GM21825 (cell line): Measurements from ENCODE around the gene ERVV-1.
"Not testable (repeated sequence)": the region's sequence is repeated elsewhere in the genome, so short reads cannot be mapped to it uniquely, and the experiment has no call there.

Experiments
- ATAC-seq: cut with Tn5 transposase; IDR thresholded peaks from one replicate; pipeline ENCODE4 v1.9.1; 2021; ENCODE audit warnings: mild to moderate bottlenecking, moderate library complexity; ENCODE audit not compliant: unreplicated experiment

Gene ERVV-1

GRCh38 chr19:53013621-53014020 lies at the start of gene ERVV-1:
Gene ERVV-1 (plus strand): TSS chr19:53013921. CDS start chr19:53014091, 170 bp downstream.
- ATAC-seq = no peak

DNA sequence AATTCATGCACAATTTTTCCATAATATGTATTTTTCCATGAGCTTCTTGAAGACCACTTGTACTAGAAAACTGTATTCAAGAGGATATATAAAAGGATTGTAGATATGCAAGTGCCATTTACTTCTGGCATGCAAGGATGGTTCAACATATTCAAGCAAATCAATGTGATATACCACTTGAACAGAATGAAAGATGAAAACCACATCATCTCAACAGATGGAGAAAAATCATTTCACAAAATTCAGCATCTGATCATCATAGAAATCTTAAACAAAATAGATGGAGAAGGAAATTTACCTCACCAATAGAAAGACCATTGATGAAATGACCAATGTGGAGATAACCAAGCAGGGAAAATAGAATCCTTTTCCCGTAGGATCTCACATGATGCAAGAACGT lies 45.9 kb upstream of the ERVV-1 start:
- no peak for ATAC-seq

- ATAC-seq = no peak
Measured at GRCh38 chr19:52981329-52981728, 32.4 kb upstream of the ERVV-1 start.

DNA sequence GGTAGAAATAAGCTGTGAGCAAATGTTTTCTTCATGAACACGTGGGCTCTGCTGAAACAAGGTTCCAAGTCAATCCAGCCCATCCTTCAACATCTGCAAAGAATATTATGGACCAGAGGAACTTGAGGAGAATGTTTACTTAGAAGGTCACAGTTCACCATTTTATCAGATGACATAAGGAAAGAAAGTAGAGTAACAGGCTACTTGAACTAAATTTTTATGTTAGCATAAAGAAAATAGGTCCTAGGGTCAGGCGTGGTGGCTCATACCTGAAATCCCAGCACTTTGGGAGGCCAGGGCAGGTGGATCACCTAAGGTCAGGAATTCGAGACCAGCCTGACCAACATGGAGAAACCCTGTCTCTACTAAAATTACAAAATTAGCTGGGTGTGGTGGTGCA lies 30.6 kb upstream of the ERVV-1 start:
- not testable (repeated sequence) for ATAC-seq

- no peak for ATAC-seq
Measured at GRCh38 chr19:52987221-52987620, 26.5 kb upstream of the ERVV-1 start.

GRCh38 chr19:52988506-52988905 lies 25.2 kb upstream of the ERVV-1 start:
- no peak for ATAC-seq

- ATAC-seq = no peak
Measured at GRCh38 chr19:52990759-52991418, 22.8 kb upstream of the ERVV-1 start.

- no peak for ATAC-seq
Measured at GRCh38 chr19:52991484-52991883, 22.2 kb upstream of the ERVV-1 start.

- no peak for ATAC-seq
Measured at GRCh38 chr19:52992109-52993004, 21.4 kb upstream of the ERVV-1 start.

DNA sequence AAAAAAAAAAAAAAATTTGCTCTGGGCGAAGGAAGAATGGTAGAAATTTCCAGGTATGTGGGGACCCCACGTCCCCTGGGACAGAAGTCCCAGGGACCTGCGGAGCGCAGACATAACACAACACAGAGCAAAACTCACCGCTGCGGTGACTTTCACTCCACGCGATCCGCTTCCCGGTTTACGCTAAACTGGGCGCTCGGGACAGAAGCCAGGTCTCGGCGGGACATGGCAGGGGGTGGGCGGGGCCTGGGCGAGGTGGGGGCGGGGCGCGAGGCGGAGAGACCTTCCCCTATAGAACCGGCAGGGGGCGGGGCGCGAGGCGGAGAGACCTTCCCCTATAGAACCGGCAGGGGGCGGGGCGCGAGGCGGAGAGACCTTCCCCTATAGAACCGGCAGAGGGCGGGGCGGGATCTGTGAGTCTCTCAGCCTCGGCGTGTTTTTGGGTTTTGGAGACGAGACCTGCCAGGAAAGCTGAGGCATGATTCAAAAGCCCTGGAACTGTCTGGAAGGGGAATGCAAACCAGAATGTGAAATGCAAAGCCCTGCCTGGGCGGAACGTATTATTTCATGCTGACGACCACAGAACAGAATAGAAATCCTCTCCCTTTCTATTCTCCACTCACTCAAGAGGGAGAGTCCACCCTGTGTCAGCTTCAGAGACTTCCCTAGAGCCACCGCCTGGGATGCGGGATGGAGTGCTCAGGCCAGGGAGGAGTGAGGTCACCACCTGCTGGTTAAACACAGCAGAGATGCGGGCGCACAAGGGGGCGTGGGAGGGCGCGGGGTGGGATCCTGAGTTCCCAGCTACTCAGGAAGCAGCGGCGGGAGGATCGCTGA lies 20.2 kb upstream of the ERVV-1 start:
- no peak for ATAC-seq

- no peak for ATAC-seq
Measured at GRCh38 chr19:52995711-52996110, 18.0 kb upstream of the ERVV-1 start.

- no peak for ATAC-seq
Measured at GRCh38 chr19:52997975-52998374, 15.7 kb upstream of the ERVV-1 start.

DNA sequence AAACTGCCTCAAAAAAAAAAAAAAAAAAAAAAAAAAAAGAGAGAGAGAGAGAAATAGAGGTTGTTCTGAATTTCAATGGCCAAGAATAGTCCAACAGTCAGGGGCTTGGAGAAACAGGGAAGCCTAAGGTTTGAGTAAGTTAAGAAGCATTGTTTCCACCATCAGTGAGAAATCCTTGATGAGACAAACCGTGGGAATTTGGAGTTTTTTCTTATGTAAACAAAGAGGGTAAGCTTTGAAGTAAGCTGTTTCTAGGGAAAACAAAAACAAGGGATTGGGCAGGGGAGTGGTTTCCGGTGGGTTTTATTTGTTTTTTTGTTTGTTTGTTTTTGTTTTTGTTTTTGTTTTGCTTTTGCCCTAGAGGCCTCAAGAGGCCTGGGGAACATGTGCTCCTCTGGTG lies 11.2 kb upstream of the ERVV-1 start:
- ATAC-seq = no peak

DNA sequence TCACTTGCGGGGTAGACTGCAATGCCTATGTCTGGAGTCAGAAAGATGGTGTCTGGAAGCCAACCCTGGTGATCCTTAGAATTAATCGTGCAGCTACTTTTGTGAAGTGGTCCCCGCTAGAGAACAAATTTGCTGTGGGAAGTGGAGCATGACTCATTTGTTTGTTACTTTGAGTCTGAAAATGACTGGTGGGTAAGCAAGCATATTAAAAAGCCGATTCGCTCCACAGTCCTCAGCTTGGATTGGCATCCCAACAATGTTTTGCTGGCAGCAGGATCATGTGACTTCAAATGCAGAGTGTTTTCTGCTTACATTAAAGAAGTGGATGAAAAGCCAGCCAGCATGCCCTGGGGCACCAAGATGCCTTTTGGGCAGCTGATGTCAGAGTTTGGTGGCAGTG lies 9.5 kb upstream of the ERVV-1 start:
- ATAC-seq = no peak

DNA sequence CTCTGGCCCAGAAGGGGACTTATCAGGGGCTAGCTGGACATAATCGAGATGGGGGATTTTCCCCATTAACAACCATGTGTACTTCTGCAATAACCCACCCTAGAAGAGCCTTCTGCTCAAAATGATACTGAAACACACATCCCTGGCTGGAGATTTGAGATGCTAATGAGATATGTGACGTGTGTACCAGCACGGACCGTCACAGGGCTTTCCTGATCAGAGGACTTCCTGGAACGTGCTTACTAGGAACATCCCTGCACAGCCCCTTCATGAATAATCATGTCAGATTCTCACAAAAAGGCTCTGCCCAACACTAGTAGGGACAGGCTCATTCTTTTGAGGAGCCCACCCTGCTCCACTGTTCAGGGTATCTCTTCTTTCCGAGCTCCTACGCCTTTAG lies 6.5 kb upstream of the ERVV-1 start:
- no peak for ATAC-seq

DNA sequence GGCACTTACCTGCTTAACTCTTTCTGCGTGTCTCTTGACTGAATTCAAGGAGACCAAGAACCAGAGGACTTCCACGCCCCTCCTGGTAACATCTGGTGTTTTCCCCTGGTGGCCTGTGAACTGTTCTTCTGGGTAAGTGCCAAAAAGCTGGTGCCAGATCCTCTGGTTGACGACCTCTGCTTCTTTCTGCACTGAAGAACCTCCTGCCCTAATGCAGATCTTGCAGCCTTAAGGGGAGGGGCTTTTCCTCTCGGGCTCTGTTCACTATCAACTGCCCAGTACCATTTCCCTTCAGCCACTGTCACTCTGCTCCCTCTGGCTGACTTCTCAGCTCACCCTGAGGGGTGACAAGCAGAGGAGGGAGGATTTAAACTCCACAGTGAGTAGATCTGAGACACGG lies 6.1 kb upstream of the ERVV-1 start:
- no peak for ATAC-seq

- no peak for ATAC-seq
Measured at GRCh38 chr19:53008061-53008778, 5.5 kb upstream of the ERVV-1 start.

- no peak for ATAC-seq
Measured at GRCh38 chr19:53010494-53010893, 3.2 kb upstream of the ERVV-1 start.

- ATAC-seq = no peak
Measured at GRCh38 chr19:53012006-53012405, 1.7 kb upstream of the ERVV-1 start.

GRCh38 chr19:53015159-53015558 lies 1.4 kb downstream of the ERVV-1 start:
- no peak for ATAC-seq

GRCh38 chr19:53015730-53016129 lies 2.0 kb downstream of the ERVV-1 start:
- ATAC-seq = no peak
